ENCODE measurements around the gene ULK3. TPM values are rescaled to one million over a fixed set of nuclear protein-coding genes. Genes with fewer than 3 reads are reported as not detected.

Gene ULK3
- total RNA-seq, 1 donor from 2014 or later, result 24.0 TPM

GRCh38 chr15:74808078-74808839, 34.7 kb downstream of the ULK3 start:
- no peak for TF ChIP-seq CTCF (IDR thresholded peaks at IDR 0.05; ENCODE audit: insufficient read depth, low read length, poor library complexity, severe bottlenecking)
- DNase-seq (ENCODE audit: low read depth), result no peak
- no peak overlapping the region for H3K4me3 ChIP-seq (ENCODE audit: low read depth, low read length)
- H3K27me3 ChIP-seq (ENCODE audit: control insufficient read depth, insufficient read depth, low read length), result no peaks in the 10 kb centered on the region
- no peaks in the 10 kb centered on the region for H3K36me3 ChIP-seq (ENCODE audit: control insufficient read depth, insufficient read depth, low read length)

- no peaks in the 10 kb centered on the region for H3K36me3 ChIP-seq (ENCODE audit: control insufficient read depth, insufficient read depth, low read length)
- TF ChIP-seq CTCF (IDR thresholded peaks at IDR 0.05; ENCODE audit: insufficient read depth, low read length, poor library complexity, severe bottlenecking), result no peak
- H3K4me3 ChIP-seq (ENCODE audit: low read depth, low read length), result no peak overlapping the region
- H3K27me3 ChIP-seq (ENCODE audit: control insufficient read depth, insufficient read depth, low read length), result no peaks in the 10 kb centered on the region
- no peak for DNase-seq (ENCODE audit: low read depth)
Measured at GRCh38 chr15:74807282-74807681, 35.7 kb downstream of the ULK3 start.

GRCh38 chr15:74804935-74805334, 38.0 kb downstream of the ULK3 start:
- TF ChIP-seq CTCF (IDR thresholded peaks at IDR 0.05; ENCODE audit: insufficient read depth, low read length, poor library complexity, severe bottlenecking), result no peak
- H3K36me3 ChIP-seq (ENCODE audit: control insufficient read depth, insufficient read depth, low read length), result peaks cover 1% of the 10 kb centered on the region

GRCh38 chr15:74802862-74803447, 40.0 kb downstream of the ULK3 start:
- peaks cover 1% of the 10 kb centered on the region for H3K36me3 ChIP-seq (ENCODE audit: control insufficient read depth, insufficient read depth, low read length)
- no peaks in the 10 kb centered on the region for H3K27me3 ChIP-seq (ENCODE audit: control insufficient read depth, insufficient read depth, low read length)
- no peak for DNase-seq (ENCODE audit: low read depth)
- TF ChIP-seq CTCF (IDR thresholded peaks at IDR 0.05; ENCODE audit: insufficient read depth, low read length, poor library complexity, severe bottlenecking), result no peak
- H3K4me3 ChIP-seq (ENCODE audit: low read depth, low read length), result no peak overlapping the region

More at GRCh38 chr15:74804935-74805334, 38.0 kb downstream of the ULK3 start:
- Histone ChIP-seq H3K27me3 (ENCODE audit: control insufficient read depth, insufficient read depth, low read length) (no peaks in the 10 kb centered on the region), H3K4me3 (ENCODE audit: low read depth, low read length) (no peak overlapping the region)
- no peak for DNase-seq (ENCODE audit: low read depth)

- TF ChIP-seq CTCF (IDR thresholded peaks at IDR 0.05; ENCODE audit: insufficient read depth, low read length, poor library complexity, severe bottlenecking), result no peak
- DNase-seq (ENCODE audit: low read depth), result no peak
- no peaks in the 10 kb centered on the region for H3K27me3 ChIP-seq (ENCODE audit: control insufficient read depth, insufficient read depth, low read length)
- H3K4me3 ChIP-seq (ENCODE audit: low read depth, low read length), result no peak overlapping the region
- H3K36me3 ChIP-seq (ENCODE audit: control insufficient read depth, insufficient read depth, low read length), result peaks cover 1% of the 10 kb centered on the region
Measured at GRCh38 chr15:74802290-74802689, 40.7 kb downstream of the ULK3 start.
